Measurements from ENCODE around the gene ZDHHC23. TPM values are rescaled to one million over a fixed set of nuclear protein-coding genes. Genes with fewer than 3 reads are reported as not detected.

ZDHHC23 gene
- polyA plus RNA-seq, 3 donors = 9.8 to 14.9 (median 11.2) TPM

GRCh38 chr3:113979916-113980315 lies 32.1 kb downstream of the ZDHHC23 start:
- DNase-seq (ENCODE audit: extremely low read depth in 1 of 11, low read depth in 9 of 11, low spot score in 4 of 11) = no peak

- DNase-seq (ENCODE audit: extremely low read depth in 1 of 11, low read depth in 9 of 11, low spot score in 4 of 11) = peak in 1 of 11 donors; percentile 1
Measured at GRCh38 chr3:113981803-113982202, 34.0 kb downstream of the ZDHHC23 start.

- DNase-seq (ENCODE audit: extremely low read depth in 1 of 11, low read depth in 9 of 11, low spot score in 4 of 11) = no peak
Measured at GRCh38 chr3:113983544-113983943, 35.7 kb downstream of the ZDHHC23 start.

- no peak for DNase-seq (ENCODE audit: extremely low read depth in 1 of 11, low read depth in 9 of 11, low spot score in 4 of 11)
Measured at GRCh38 chr3:113985541-113985940, 37.7 kb downstream of the ZDHHC23 start.

GRCh38 chr3:114005481-114005880 lies 57.7 kb downstream of the ZDHHC23 start:
- no peak for DNase-seq (ENCODE audit: extremely low read depth in 1 of 11, low read depth in 9 of 11, low spot score in 4 of 11)

- no peak for DNase-seq (ENCODE audit: extremely low read depth in 1 of 11, low read depth in 9 of 11, low spot score in 4 of 11)
Measured at GRCh38 chr3:114011059-114011797, 63.4 kb downstream of the ZDHHC23 start.

Other genes with a start within 250 kb of the ZDHHC23 start
- 100 to 1,000 TPM; 132 to 150 (median 141) TPM for gene NAA50, start 201.8 kb upstream of the ZDHHC23 start, polyA plus RNA-seq (ENCODE audit: insufficient read length in 3 of 3)
- 10 to 100 TPM; 82.2 to 97.0 (median 91.5) TPM for gene ATP6V1A, start 201.0 kb upstream of the ZDHHC23 start, polyA plus RNA-seq (ENCODE audit: insufficient read length in 3 of 3)
- 10 to 100 TPM; 18.8 to 30.6 (median 27.4) TPM for gene GRAMD1C, start 109.2 kb upstream of the ZDHHC23 start, polyA plus RNA-seq (ENCODE audit: insufficient read length in 3 of 3)
- 10 to 100 TPM; 13.6 to 29.4 (median 18.2) TPM for gene CCDC191, start 108.5 kb downstream of the ZDHHC23 start, polyA plus RNA-seq (ENCODE audit: insufficient read length in 3 of 3)
- 10 to 100 TPM; 25.9 to 35.8 (median 28.9) TPM for gene QTRT2, start 108.7 kb downstream of the ZDHHC23 start, polyA plus RNA-seq (ENCODE audit: insufficient read length in 3 of 3)
- gene DRD3, start 231.0 kb downstream of the ZDHHC23 start, polyA plus RNA-seq (ENCODE audit: insufficient read length in 3 of 3) = not detected

All from renal cortex interstitium (tissue), 11 donors.